HS-5 (cell line): ENCODE results near the gene NLN.
A peak's percentile ranks its signal among the peaks of the same experiment; 100 is the strongest.
"Not testable (repeated sequence)": the region's sequence is repeated elsewhere in the genome, so short reads cannot be mapped to it uniquely, and the experiment has no call there.

Experiments used
- DNase-seq: peaks from one replicate; pipeline ENCODE4 v3.0.0-alpha.2; 2012; ENCODE audit warnings: low read depth

The NLN gene

GRCh38 chr5:65832603-65833228 lies 110.7 kb downstream of the NLN start:
- no peak for DNase-seq

GRCh38 chr5:65833780-65834179 lies 111.8 kb downstream of the NLN start:
- DNase-seq = no peak

- DNase-seq = no peak
Measured at GRCh38 chr5:65834306-65834705, 112.3 kb downstream of the NLN start.

GRCh38 chr5:65835191-65835590 lies 113.2 kb downstream of the NLN start:
- DNase-seq = no peak

- peak; percentile 50 for DNase-seq
Measured at GRCh38 chr5:65837139-65837538, 115.1 kb downstream of the NLN start.

- not testable (repeated sequence) for DNase-seq
Measured at GRCh38 chr5:65839170-65839569, 117.2 kb downstream of the NLN start.

- DNase-seq = no peak
Measured at GRCh38 chr5:65840071-65840470, 118.1 kb downstream of the NLN start.

GRCh38 chr5:65844763-65845162 lies 122.8 kb downstream of the NLN start:
- DNase-seq = not testable (repeated sequence)

- no peak for DNase-seq
Measured at GRCh38 chr5:65846101-65846500, 124.1 kb downstream of the NLN start.

GRCh38 chr5:65847019-65847418 lies 125.0 kb downstream of the NLN start:
- not testable (repeated sequence) for DNase-seq

GRCh38 chr5:65849918-65850317 lies 127.9 kb downstream of the NLN start:
- not testable (repeated sequence) for DNase-seq

- DNase-seq = no peak
Measured at GRCh38 chr5:65854925-65855324, 132.9 kb downstream of the NLN start.

GRCh38 chr5:65855766-65856315 lies 133.8 kb downstream of the NLN start:
- DNase-seq = no peak

- no peak for DNase-seq
Measured at GRCh38 chr5:65856520-65856919, 134.5 kb downstream of the NLN start.

- DNase-seq = no peak
Measured at GRCh38 chr5:65858316-65858715, 136.3 kb downstream of the NLN start.

- peak; percentile 96 for DNase-seq
Measured at GRCh38 chr5:65861830-65862241, 139.8 kb downstream of the NLN start.

- no peak for DNase-seq
Measured at GRCh38 chr5:65862384-65862783, 140.4 kb downstream of the NLN start.

- DNase-seq = no peak
Measured at GRCh38 chr5:65863747-65864146, 141.7 kb downstream of the NLN start.

- no peak for DNase-seq
Measured at GRCh38 chr5:65866837-65867521, 145.0 kb downstream of the NLN start.

- DNase-seq = no peak
Measured at GRCh38 chr5:65867542-65868195, 145.7 kb downstream of the NLN start.

- no peak for DNase-seq
Measured at GRCh38 chr5:65868509-65868908, 146.5 kb downstream of the NLN start.

- DNase-seq = no peak
Measured at GRCh38 chr5:65871182-65871581, 149.2 kb downstream of the NLN start.

GRCh38 chr5:65871776-65872175 lies 149.8 kb downstream of the NLN start:
- DNase-seq = not testable (repeated sequence)
